ENCODE results near the gene ATAD2B. TPM values are rescaled to one million over a fixed set of nuclear protein-coding genes. Genes with fewer than 3 reads are reported as not detected.

ATAD2B gene
- polyA plus RNA-seq, 3 donors, result 2.0 to 3.9 (median 3.2) TPM

DNA sequence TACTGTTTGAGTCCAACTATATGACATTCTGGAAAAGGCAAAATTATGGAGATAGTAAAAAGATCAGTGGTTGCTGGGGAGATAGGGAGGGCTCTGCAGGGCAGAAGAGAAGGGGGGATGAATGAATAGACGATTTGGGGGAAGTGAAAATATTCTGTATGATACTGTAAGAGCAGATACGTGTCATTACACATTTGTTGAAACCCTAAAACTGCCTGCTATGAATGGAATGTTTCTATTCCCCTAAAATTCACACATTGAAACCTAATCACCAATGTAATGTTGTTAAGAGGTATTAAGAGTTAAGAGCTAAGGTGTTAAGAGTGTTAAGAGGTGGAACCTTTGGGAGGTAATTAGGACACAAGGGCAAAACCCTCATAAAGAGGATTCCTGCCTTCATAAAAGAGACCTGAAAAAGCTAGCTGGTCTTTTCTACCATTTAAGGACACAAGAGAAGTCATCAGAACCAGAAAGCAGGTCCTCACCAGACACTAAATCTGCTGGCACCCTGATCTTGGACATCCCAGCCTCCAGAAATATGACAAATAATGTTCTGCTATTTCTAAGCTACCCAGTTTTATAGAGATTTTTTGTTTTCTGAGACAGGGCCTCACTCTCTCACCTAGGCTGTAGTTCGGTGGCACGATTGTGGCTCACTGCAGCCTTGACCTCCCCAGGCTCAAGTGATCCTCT lies 76.2 kb downstream of the ATAD2B start:
- H3K27ac ChIP-seq (ENCODE audit: low read depth, low read length), result no peak overlapping the region
- 76 to 80% (median 79%) methylated on average over 4 of the region's 4 CpGs for WGBS, 3 donors

DNA sequence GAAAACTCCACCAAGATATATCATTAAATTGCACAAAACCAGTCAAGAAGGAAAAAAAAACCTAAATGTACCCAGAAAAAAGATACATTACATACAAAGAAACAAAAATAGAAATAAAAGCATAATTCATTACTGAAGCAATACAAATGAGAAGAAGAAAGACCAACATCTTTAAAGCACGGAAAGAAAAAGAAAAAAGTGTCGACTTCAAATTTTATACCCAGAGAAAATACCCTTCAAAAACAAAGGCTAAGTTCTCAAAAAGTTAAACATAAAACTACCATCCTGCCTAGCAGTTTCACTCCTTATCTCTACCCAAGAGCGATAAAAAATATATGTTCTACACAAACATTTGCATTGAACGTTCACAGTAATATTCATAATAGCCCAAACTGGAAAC lies 82.0 kb downstream of the ATAD2B start:
- 96 to 98% (median 97%) methylated on average over 4 of the region's 4 CpGs for WGBS, 3 donors
- H3K27ac ChIP-seq (ENCODE audit: low read depth, low read length), result no peak overlapping the region

DNA sequence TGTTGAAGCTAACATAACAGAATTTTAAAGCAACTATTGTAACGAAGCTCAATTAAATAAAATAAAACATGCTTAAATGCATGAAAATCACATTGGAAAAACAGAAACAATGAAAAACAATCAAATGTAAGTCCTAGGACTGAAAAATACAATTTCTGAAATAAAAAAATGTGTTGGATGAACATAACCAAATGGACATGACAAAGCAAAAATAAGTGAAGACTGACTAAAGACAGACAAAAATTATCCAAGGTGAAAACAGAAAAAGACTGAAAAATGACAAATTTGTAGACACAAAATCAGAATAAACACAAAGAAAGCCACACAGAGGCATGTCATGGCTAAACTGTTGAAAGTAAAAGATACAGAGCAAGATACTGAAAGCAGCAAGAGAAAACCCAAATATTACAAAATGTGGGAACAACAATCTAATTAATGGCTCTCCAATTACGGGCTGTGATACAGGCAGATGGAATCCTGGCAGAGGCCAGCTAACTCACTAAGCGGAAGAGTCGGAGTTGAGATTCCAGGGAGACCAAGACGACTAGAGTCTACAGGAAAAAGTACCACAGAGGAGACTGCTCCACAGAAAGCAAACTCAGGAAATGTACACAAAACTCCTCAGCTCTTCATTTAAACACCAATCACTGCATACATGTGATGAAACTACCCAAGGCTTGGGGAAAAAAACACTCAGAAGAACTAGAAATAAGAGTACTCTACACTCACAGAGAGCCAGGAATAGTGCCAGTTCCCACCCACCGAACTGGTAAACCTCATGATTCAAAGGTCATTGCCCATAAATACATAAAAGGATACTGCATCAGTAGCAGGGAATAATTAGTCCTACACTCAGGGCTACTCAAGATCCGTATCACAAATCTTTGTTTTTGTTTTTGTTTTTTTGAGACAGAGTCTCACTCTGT lies 83.6 kb downstream of the ATAD2B start:
- WGBS, 3 donors, result 82 to 93% (median 89%) methylated on average over 7 of the region's 7 CpGs
- no peak overlapping the region for H3K27ac ChIP-seq (ENCODE audit: low read depth, low read length)

GRCh38 chr2:23839919-23840578 lies 86.9 kb downstream of the ATAD2B start:
- 81 to 96% (median 90%) methylated on average over 3 of the region's 3 CpGs for WGBS, 3 donors
- H3K27ac ChIP-seq (ENCODE audit: low read depth, low read length), result no peak overlapping the region

DNA sequence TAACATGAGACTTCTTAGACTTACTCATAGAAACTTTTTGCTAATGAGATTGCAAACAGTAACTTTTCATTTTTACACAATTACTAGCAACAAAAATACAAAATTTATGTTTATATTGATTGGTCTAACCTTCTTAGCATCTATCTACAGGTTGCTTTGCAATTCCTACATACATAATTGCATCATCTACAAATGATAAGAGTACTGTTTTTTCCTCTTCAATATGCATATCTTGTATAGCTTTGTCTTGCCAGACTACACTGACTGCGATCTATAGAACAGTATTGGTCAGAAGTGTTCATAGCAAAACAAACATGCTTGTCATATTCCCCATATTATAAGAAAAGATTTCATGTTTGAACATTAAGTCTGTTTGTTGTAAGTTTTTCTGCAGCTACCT lies 87.9 kb downstream of the ATAD2B start:
- no peak overlapping the region for H3K27ac ChIP-seq (ENCODE audit: low read depth, low read length)
- WGBS, 3 donors, result 94 to 96% (median 95%) methylated on average over 1 of the region's 1 CpG

- 64 to 90% (median 89%) methylated on average over 1 of the region's 1 CpG for WGBS, 3 donors
Observed at GRCh38 chr2:23838581-23838980, 88.3 kb downstream of the ATAD2B start.

DNA sequence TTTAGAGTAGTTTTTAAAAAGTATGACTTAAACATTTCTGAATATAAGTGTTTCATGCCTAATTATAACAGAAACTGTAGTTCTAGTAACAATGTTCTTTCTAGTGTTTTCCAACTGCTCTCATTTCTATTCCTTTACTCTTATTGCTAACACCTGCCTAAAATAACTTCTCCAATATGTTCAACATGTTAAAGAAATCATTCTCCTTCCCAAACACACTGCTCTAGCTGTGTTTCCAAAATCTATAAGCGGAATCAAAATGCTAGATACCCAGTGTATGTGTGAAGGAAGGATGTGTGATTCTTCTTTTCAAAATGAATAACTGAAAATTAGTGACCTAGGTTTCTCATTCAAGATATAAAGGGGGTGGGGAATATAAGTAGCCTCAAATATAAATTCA lies 89.1 kb downstream of the ATAD2B start:
- WGBS, 3 donors, result 95 to 98% (median 96%) methylated on average over 1 of the region's 1 CpG
- H3K27ac ChIP-seq (ENCODE audit: low read depth, low read length), result no peak overlapping the region

More at GRCh38 chr2:23838581-23838980, 88.3 kb downstream of the ATAD2B start:
- no peak overlapping the region for H3K27ac ChIP-seq (ENCODE audit: low read depth, low read length)

DNA sequence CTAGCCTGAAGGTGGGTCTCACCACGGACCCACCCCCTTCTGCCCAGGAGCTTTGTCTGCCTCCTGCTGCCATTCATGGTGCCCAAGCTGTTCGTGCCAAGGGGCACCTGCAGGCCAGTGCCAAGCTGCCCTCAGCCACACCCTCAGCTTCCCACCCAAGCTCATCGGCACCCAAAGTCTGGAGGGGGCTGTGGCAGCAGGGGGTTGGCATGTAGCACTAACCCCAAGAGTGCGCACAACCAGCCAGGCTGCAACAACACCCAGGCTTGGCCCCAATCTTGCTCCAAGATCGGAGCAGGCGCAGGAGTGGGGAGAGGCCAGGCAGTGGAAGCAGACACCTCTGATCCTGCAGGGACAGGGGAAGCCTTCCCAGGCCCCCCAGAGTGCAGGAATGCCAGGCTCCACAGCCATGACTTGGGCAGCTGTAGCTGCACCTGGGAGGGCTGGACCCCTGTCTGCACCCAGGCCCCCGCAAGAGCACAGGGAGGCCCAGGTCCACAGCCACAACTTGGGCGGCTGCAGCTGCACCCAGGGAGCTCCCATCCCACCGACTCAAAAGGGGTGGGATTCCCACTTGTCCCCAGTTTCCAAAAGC lies 89.9 kb downstream of the ATAD2B start:
- WGBS, 3 donors, result 97 to 98% (median 97%) methylated on average over 8 to 9 of the region's 9 CpGs
- H3K27ac ChIP-seq (ENCODE audit: low read depth, low read length), result no peak overlapping the region

DNA sequence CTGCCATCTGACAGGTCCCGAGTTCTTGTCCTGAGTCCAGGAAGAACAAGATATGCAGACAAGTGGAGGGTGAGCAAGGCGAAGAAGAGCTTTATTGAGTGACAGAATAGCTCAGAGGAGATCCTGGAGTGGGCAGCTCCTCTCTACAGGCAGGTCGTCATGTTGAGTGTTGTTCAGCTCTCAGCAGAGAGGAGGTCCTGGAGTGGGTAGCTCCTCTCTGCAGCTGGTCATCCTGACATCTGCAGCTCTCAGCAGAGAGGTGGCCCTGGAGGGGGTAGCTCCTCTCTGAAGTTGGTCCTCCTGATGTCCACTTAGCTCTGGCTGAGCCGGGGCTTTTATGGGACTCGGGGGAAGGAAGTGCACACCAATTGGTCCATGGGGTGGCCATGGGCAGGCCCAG lies 90.4 kb downstream of the ATAD2B start:
- 93 to 97% (median 96%) methylated on average over 5 of the region's 5 CpGs for WGBS, 3 donors
- H3K27ac ChIP-seq (ENCODE audit: low read depth, low read length), result no peak overlapping the region

GRCh38 chr2:23835988-23836387 lies 90.9 kb downstream of the ATAD2B start:
- WGBS, 3 donors, result 91 to 97% (median 95%) methylated on average over 9 of the region's 9 CpGs
- no peak overlapping the region for H3K27ac ChIP-seq (ENCODE audit: low read depth, low read length)

- 96 to 97% (median 97%) methylated on average over 5 of the region's 5 CpGs for WGBS, 3 donors
Observed at GRCh38 chr2:23835423-23835822, 91.5 kb downstream of the ATAD2B start.

DNA sequence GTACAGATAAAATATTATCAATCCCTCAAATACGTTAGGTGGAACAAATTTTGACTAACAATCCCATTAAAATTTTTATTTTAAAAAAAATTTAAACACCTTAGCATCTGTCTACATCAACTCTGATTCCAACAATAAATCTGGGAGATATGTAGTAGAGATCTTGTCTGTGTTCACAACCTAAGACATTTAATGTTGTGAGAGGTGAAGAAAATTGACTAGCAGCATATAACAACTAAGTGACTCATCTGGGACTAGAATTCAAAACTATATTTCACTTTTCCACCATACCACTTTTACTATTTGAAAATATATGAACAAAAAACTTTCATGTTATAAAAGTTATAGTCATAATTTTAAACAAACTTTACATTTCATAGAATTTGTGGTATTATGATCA lies 97.9 kb downstream of the ATAD2B start:
- 80 to 95% (median 95%) methylated on average over 1 of the region's 1 CpG for WGBS, 3 donors

More at GRCh38 chr2:23835423-23835822, 91.5 kb downstream of the ATAD2B start:
- no peak overlapping the region for H3K27ac ChIP-seq (ENCODE audit: low read depth, low read length)

DNA sequence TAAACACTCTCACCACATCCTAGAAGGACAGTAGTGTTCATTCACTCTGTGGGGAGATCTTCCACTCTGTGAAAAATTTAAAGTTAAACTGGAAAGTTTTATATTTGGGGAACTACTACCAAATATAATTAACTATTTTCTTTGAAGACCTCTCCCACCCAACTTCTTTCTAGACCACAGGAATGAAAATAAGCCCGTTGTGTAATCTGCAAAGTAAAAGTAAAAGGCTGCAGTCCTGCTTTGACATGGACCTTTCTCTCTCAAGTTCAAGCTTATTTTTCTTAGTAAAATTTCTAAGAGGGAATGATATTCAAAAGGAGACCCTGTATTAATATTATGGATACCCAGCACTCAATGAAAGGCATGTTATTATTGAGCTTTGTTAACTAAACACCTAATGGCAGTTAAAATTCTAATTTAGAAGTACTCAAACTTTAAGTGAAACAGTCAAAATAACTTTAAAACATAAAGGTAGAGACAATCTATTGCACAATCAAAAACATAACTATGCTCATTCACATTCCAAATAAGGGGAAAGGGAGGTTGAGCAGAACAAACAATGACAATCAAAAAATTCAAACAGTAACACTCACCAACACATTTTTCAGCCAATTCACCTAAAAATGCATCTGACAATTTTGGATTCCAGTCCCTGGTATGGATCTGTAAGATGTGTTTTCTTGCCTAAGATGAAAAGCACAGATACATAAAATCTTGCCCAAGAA lies 98.5 kb downstream of the ATAD2B start:
- WGBS, 3 donors, result 65 to 88% (median 67%) methylated on average over 1 of the region's 1 CpG
- no peak overlapping the region for H3K27ac ChIP-seq (ENCODE audit: low read depth, low read length)

More for the DNA sequence above, 97.9 kb downstream of the ATAD2B start:
- no peak overlapping the region for H3K27ac ChIP-seq (ENCODE audit: low read depth, low read length)

- WGBS, 3 donors, result 86 to 92% (median 86%) methylated on average over 1 of the region's 1 CpG
- no peak overlapping the region for H3K27ac ChIP-seq (ENCODE audit: low read depth, low read length)
Observed at GRCh38 chr2:23827287-23827686, 99.6 kb downstream of the ATAD2B start.

GRCh38 chr2:23826771-23827170 lies 100.2 kb downstream of the ATAD2B start:
- H3K27ac ChIP-seq (ENCODE audit: low read depth, low read length), result no peak overlapping the region
- 91 to 93% (median 91%) methylated on average over 3 of the region's 3 CpGs for WGBS, 3 donors

GRCh38 chr2:23826040-23826439 lies 100.9 kb downstream of the ATAD2B start:
- H3K27ac ChIP-seq (ENCODE audit: low read depth, low read length), result no peak overlapping the region
- WGBS, 3 donors, result 75 to 93% (median 87%) methylated on average over 2 of the region's 2 CpGs

DNA sequence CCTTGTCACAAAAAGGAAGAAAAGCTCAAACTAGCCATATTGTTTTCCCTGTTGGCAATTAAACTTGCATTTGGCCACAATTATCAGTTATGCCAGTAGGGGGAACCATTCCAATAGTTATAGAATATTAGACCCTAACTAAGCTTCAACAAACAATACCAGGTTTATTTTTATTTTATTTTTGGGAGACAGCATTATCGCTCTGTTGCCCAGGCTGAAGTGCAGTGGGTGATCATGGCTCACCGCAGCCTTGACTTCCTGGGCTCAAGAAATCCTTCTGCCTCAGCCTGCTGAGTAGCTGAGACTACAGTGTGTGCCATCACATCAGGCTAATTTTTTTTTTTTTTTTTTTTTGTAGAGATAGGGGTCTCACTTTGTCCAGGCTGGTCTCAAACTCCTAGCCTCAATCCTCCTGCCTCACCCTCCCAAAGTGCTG lies 102.1 kb downstream of the ATAD2B start:
- no peak overlapping the region for H3K27ac ChIP-seq (ENCODE audit: low read depth, low read length)
- 33 to 43% (median 34%) methylated on average over 2 of the region's 2 CpGs for WGBS, 3 donors

GRCh38 chr2:23823863-23824262 lies 103.1 kb downstream of the ATAD2B start:
- 63 to 70% (median 69%) methylated on average over 4 of the region's 4 CpGs for WGBS, 3 donors
- no peak overlapping the region for H3K27ac ChIP-seq (ENCODE audit: low read depth, low read length)
